Neural crest cell (in vitro differentiated cells): ENCODE measurements around the gene C1S. TPM values are rescaled to one million over a fixed set of nuclear protein-coding genes. Genes with fewer than 3 reads are reported as not detected.
"Not testable (repeated sequence)": the region's sequence is repeated elsewhere in the genome, so short reads cannot be mapped to it uniquely, and the experiment has no call there.

Source experiments
- DNase-seq: peaks from one replicate; pipeline ENCODE4 v3.0.0; 2021; ENCODE audit warnings: low read depth, mixed read lengths, low spot score
- H3K27ac Mint-ChIP-seq: one replicate; pipeline ENCODE4 v1.8.0; 2021; ENCODE audit warnings: mild to moderate bottlenecking, mixed read lengths; ENCODE audit not compliant: unreplicated experiment
- H3K27me3 Mint-ChIP-seq: 2 replicates; pipeline ENCODE4 v1.8.0; 2021; ENCODE audit warnings: low read depth, mild to moderate bottlenecking, mixed read lengths
- H3K36me3 Mint-ChIP-seq: 2 replicates; pipeline ENCODE4 v1.8.0; 2021; ENCODE audit warnings: low read depth, mild to moderate bottlenecking, mixed read lengths
- H3K4me1 Mint-ChIP-seq: 2 replicates; pipeline ENCODE4 v1.8.0; 2021; ENCODE audit warnings: mixed read lengths
- H3K4me3 Mint-ChIP-seq: one replicate; pipeline ENCODE4 v1.8.0; 2021; ENCODE audit warnings: mild to moderate bottlenecking, mixed read lengths
- H3K9me3 Mint-ChIP-seq: 2 replicates; pipeline ENCODE4 v1.8.0; 2021; ENCODE audit warnings: mixed read lengths
- total RNA-seq: library from RNA; stranded (reverse); gene quantifications from 2 replicates; pipeline ENCODE4 v1.2.1, GENCODE V29; 2021
- TF ChIP-seq, protein P1 (sequence below): fragments of 200-600 bp; sonication (generic); conservative IDR thresholded peaks from 2 replicates; pipeline ENCODE4 v1.5.0; 2021; ENCODE audit warnings: antibody characterized with exemption, mild to moderate bottlenecking

The C1S gene
- total RNA-seq, 1 donor from 2014 or later = 2.2 TPM

DNA sequence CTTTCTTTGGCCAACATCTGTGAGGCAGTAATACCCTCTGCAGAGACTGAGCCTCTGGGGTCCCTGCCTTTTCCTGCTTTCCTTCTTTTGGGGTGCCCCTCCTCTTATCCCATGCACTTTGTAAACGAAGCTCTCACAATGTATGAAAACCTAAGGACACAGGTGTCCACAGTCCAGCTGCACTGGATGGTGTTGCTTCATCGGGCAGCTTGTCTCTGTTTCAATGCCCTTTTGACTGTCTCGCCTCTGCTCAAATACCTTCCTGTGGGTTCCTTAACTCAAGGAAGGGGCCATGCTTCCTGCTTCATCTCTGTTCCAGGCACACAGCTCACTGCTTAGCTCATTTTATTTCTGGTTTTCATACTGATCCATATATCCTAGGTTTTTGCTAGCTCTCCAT, 42.1 kb downstream of the C1S start:
- TF ChIP-seq, protein P1, sequence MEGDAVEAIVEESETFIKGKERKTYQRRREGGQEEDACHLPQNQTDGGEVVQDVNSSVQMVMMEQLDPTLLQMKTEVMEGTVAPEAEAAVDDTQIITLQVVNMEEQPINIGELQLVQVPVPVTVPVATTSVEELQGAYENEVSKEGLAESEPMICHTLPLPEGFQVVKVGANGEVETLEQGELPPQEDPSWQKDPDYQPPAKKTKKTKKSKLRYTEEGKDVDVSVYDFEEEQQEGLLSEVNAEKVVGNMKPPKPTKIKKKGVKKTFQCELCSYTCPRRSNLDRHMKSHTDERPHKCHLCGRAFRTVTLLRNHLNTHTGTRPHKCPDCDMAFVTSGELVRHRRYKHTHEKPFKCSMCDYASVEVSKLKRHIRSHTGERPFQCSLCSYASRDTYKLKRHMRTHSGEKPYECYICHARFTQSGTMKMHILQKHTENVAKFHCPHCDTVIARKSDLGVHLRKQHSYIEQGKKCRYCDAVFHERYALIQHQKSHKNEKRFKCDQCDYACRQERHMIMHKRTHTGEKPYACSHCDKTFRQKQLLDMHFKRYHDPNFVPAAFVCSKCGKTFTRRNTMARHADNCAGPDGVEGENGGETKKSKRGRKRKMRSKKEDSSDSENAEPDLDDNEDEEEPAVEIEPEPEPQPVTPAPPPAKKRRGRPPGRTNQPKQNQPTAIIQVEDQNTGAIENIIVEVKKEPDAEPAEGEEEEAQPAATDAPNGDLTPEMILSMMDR = no peak

DNA sequence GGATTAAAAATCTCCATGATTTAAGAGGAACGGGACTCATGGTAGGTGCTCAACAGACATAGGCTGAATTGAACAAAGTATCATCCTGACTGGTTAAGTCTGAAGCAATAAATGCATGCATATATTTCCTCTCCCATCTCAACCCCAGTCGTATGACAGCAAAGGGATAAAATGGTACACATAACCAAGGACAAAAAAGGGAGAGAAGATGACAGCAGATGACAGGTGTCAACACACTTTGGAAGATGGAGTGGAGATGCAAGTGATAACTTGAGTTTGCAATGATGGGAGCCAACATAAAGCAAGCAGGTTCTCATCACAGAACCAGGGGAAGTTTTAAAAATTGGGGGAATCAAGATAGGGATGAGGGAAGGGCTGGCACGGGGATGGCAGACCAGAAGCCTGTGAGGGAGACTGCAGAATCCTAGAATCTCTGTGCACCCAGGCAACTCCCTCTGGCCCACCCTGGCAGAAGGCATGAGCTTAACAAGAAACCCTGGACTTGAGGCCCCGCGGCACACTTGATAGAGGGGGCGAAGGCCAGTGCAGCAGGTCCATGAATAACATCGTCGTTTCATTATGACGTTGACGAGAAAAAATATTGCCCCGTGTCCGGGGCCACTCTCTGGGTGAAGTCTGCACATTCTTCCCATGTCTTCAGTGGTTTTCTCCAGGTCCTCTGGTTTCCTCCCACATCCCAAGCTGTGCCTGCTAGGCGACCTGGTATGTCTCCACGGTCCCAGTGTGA, 43.5 kb downstream of the C1S start:
- Mint-ChIP-seq H3K9me3 (peaks cover 14% of the 10 kb centered on the region), H3K36me3 (peaks cover 16% of the 10 kb centered on the region), H3K27me3 (no peaks in the 10 kb centered on the region), H3K4me3 (no peak overlapping the region), H3K4me1 (peaks cover 8% of the 10 kb centered on the region), H3K27ac (no peak overlapping the region)
- TF ChIP-seq, protein P1 = no peak
- DNase-seq = no peak

More for the DNA sequence above, 42.1 kb downstream of the C1S start:
- H3K36me3 Mint-ChIP-seq = peaks cover 15% of the 10 kb centered on the region
- H3K27me3 Mint-ChIP-seq = no peaks in the 10 kb centered on the region
- H3K9me3 Mint-ChIP-seq = peaks cover 14% of the 10 kb centered on the region
- no peak overlapping the region for H3K4me3 Mint-ChIP-seq
- H3K27ac Mint-ChIP-seq = no peak overlapping the region
- no peak for DNase-seq
- peaks cover under 1% of the 10 kb centered on the region for H3K4me1 Mint-ChIP-seq

DNA sequence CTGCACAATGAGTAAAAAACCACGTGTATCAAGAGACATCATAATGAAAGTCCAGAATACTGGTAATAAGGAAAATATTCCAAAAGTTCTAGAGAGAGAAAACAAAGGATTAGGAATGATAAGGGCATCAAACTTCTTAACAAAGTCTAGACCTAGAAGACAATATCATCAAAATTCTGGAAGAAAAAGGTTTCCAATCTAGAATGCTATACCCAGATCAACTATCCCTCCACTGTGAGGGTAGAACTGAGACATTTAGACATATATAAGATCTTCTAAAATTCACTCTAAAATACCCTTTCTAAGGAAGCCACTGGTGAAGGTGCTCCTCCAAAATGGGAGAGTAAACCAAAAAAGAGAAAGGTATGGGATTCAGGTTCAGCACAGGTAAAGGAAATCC, 45.6 kb downstream of the C1S start:
- peaks cover 16% of the 10 kb centered on the region for H3K36me3 Mint-ChIP-seq
- H3K27me3 Mint-ChIP-seq = no peaks in the 10 kb centered on the region
- H3K27ac Mint-ChIP-seq = no peak overlapping the region
- peak overlapping the region; percentile 60 for H3K4me3 Mint-ChIP-seq
- H3K9me3 Mint-ChIP-seq = peaks cover 14% of the 10 kb centered on the region
- peaks cover 14% of the 10 kb centered on the region for H3K4me1 Mint-ChIP-seq
- DNase-seq = no peak
- TF ChIP-seq, protein P1 = no peak

DNA sequence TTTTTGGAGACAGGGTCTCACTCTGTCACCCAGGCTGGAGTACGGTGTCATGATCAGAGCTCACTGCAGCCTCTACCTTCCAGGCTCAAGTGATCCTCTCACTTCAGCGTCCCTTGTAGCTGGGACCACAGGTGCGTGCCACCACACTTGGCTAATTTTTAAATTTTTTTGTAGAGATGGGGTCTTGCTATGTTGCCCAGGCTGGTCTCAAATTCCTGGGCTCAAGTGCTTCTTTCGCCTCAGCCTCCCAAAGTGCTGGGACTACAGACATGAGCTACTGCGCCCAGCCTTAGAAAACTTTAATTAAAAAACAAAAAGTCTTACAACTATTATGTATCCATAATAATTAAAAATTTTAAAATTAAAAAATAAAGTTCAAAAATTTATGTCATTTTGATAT, 46.7 kb downstream of the C1S start:
- DNase-seq, H3K4me3 Mint-ChIP-seq, H3K27me3 Mint-ChIP-seq, H3K27ac Mint-ChIP-seq: not testable (repeated sequence)
- Mint-ChIP-seq H3K36me3 (peaks cover 16% of the 10 kb centered on the region), H3K9me3 (peaks cover 14% of the 10 kb centered on the region), H3K4me1 (peaks cover 14% of the 10 kb centered on the region)

DNA sequence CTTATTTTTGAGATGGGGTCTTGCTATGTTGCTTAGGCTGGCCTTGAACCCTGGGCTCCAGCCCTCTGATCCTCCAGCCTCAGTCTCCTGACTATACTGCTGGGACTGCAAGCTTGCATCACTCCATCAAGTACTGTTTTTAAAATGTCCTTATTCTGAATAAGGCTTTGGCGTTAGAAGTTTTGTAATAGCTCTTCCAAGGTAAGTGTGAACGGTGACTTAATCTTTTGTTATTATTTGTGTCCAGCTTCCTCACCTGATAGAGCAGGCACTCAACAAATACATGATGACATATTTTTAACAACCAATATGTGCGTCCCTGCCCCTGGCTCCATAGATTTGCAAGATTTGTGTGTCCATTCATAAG, 47.1 kb downstream of the C1S start:
- H3K4me3 Mint-ChIP-seq = peak overlapping the region; percentile 89
- peaks cover 14% of the 10 kb centered on the region for H3K9me3 Mint-ChIP-seq
- H3K36me3 Mint-ChIP-seq = peaks cover 16% of the 10 kb centered on the region
- TF ChIP-seq, protein P1 = no peak
- peak overlapping the region; percentile 78 for H3K27ac Mint-ChIP-seq
- H3K27me3 Mint-ChIP-seq = no peaks in the 10 kb centered on the region
- peaks cover 14% of the 10 kb centered on the region for H3K4me1 Mint-ChIP-seq
- DNase-seq = no peak

DNA sequence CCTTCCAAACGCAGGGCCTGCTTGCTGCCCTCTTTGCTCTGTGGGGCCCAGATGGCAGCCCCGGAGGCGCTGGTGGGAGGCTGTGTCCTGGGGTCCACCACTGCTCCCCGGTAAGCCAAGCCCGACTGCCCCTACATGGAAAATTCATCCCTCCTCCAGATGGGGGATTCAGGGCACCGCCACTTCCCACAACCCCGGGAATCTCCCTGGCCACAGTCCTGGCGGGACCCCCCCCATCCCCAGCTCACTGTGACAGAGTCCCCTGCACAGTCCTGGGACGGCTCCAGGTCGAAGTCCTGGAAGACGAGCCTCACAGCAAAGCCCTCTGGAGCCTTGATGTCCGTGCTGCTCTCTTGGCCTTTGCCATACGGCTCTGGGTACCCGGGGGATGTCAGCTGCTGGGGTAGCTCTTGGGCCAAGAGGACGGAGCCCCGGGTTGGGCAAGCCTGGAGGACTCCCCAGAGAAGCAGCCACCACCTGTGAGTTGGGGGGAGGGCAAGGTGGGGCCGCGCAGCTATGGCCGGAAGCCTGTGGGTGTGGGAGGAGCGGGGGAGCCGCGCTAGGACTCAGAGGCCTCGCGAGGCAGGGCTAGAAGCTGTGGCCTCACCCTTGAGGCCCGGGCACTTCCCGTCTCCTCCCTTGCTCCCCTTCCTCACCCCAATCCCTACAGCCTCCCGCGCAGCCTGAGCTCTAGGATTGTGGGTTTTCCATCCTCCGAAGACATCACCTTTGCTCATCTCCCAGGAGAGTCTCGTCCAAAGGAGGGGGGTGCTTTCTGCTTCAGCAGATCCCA, 47.7 kb downstream of the C1S start:
- H3K9me3 Mint-ChIP-seq = peaks cover 14% of the 10 kb centered on the region
- peaks cover 16% of the 10 kb centered on the region for H3K36me3 Mint-ChIP-seq
- TF ChIP-seq, protein P1 = no peak
- peak; percentile 8 for DNase-seq
- H3K4me1 Mint-ChIP-seq = peaks cover 14% of the 10 kb centered on the region
- H3K27me3 Mint-ChIP-seq = no peaks in the 10 kb centered on the region
- H3K27ac Mint-ChIP-seq = peak overlapping the region; percentile 95
- H3K4me3 Mint-ChIP-seq = peak overlapping the region; percentile 89
